Astrocyte (in vitro differentiated cells and primary cell): ENCODE results near the gene TRIB2. TPM values are rescaled to one million over a fixed set of nuclear protein-coding genes. Genes with fewer than 3 reads are reported as not detected.

Source experiments
- DNase-seq: peaks from one replicate; pipeline ENCODE4 v3.0.0-alpha.2; 2010; ENCODE audit warnings: low read depth
- FAIRE-seq: peaks from 2 replicates; lab custom pipeline; 2011; peaks lifted over from hg19 to GRCh38; lab: Jason Lieb, UNC
- H2AFZ ChIP-seq: 2 replicates; pipeline ENCODE4 v1.6.0; 2012; ENCODE audit warnings: low read depth, low read length, inconsistent platforms
- H3K27ac ChIP-seq: 2 replicates; pipeline ENCODE4 v1.5.1; 2011; ENCODE audit warnings: low read depth, low read length, inconsistent platforms
- H3K27me3 ChIP-seq: 2 replicates; pipeline ENCODE4 v1.6.0; 2011; ENCODE audit warnings: low read length, inconsistent platforms; ENCODE audit not compliant: insufficient read depth
- H3K36me3 ChIP-seq: 2 replicates; pipeline ENCODE4 v1.5.1; 2011; ENCODE audit warnings: low read length, inconsistent platforms; ENCODE audit not compliant: insufficient read depth
- H3K4me1 ChIP-seq: 2 replicates; pipeline ENCODE4 v1.5.1; 2011; ENCODE audit warnings: low read length, inconsistent platforms; ENCODE audit not compliant: insufficient read depth
- H3K4me2 ChIP-seq: 2 replicates; pipeline ENCODE4 v1.6.0; 2012; ENCODE audit warnings: low read length, inconsistent platforms
- H3K4me3 ChIP-seq: 2 replicates; pipeline ENCODE4 v1.5.1; 2011; ENCODE audit warnings: low read depth, mild to moderate bottlenecking, low read length, inconsistent platforms; ENCODE audit not compliant: insufficient read depth
- H3K79me2 ChIP-seq: 2 replicates; pipeline ENCODE4 v1.6.0; 2012; ENCODE audit warnings: mild to moderate bottlenecking, low read length, inconsistent platforms; ENCODE audit not compliant: insufficient read depth
- H3K9ac ChIP-seq: 2 replicates; pipeline ENCODE4 v1.6.0; 2012; ENCODE audit warnings: mild to moderate bottlenecking, low read length, inconsistent platforms
- H3K9me3 ChIP-seq: 2 replicates; pipeline ENCODE4 v1.5.1; 2012; ENCODE audit warnings: low read depth, mild to moderate bottlenecking, low read length, inconsistent platforms; ENCODE audit not compliant: insufficient read depth
- H4K20me1 ChIP-seq: 2 replicates; pipeline ENCODE4 v1.6.0; 2012; ENCODE audit warnings: low read length, inconsistent platforms; ENCODE audit not compliant: insufficient read depth
- H3K27ac Mint-ChIP-seq: one replicate; pipeline ENCODE4 v1.8.0; 2021; ENCODE audit warnings: mild to moderate bottlenecking, mixed read lengths; ENCODE audit not compliant: unreplicated experiment
- H3K27me3 Mint-ChIP-seq: one replicate; pipeline ENCODE4 v1.8.0; 2021; ENCODE audit warnings: low read depth, mixed read lengths; ENCODE audit not compliant: unreplicated experiment
- H3K36me3 Mint-ChIP-seq: one replicate; pipeline ENCODE4 v1.8.0; 2021; ENCODE audit warnings: low read depth, mixed read lengths; ENCODE audit not compliant: unreplicated experiment
- H3K4me1 Mint-ChIP-seq: one replicate; pipeline ENCODE4 v1.8.0; 2021; ENCODE audit warnings: low read depth, mixed read lengths; ENCODE audit not compliant: unreplicated experiment
- H3K4me3 Mint-ChIP-seq: one replicate; pipeline ENCODE4 v1.8.0; 2021; ENCODE audit warnings: mild to moderate bottlenecking, moderate library complexity, mixed read lengths; ENCODE audit not compliant: unreplicated experiment
- H3K9me3 Mint-ChIP-seq: one replicate; pipeline ENCODE4 v1.8.0; 2021; ENCODE audit warnings: mild to moderate bottlenecking, mixed read lengths; ENCODE audit not compliant: unreplicated experiment
- CTCF ChIP-seq: IDR thresholded peaks from 2 replicates; pipeline ENCODE4 v1.5.1; 2011; ENCODE audit warnings: low read depth, mild to moderate bottlenecking, inconsistent platforms, low read length, moderate library complexity; ENCODE audit not compliant: insufficient read depth
- EZH2 ChIP-seq: IDR thresholded peaks from 2 replicates; pipeline ENCODE4 v1.6.1; 2012; ENCODE audit warnings: mild to moderate bottlenecking, low read length, inconsistent platforms; ENCODE audit not compliant: insufficient read depth
- total RNA-seq: library from RNA; stranded (reverse); gene quantifications from 2 replicates; pipeline ENCODE4 v1.2.1, GENCODE V29; 2021

TRIB2 gene
- total RNA-seq, 1 donor from 2014 or later: 22.6 TPM

DNA sequence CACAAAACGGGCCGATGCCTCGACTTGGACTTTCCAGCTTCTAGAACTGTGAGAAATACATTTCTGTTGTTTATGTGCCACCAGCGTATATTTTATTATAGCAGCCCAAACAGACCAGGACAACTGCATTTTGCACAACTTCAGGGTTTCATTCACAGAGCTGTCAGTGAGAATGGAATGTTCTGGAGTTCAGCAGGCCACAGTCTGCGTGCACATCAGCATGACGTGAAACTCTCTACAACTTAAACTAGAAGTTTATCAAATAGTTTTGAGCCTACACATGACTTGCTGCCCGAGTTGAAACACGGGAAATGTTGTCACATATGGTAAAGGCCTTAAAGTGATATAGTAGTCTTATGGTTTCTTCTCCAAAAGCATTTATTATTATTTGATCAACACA, 3.9 kb upstream of the TRIB2 start:
- DNase-seq: no peak
- Histone ChIP-seq H3K36me3 (no peaks in the 10 kb centered on the region), H3K27ac (no peak overlapping the region), H4K20me1 (no peaks in the 10 kb centered on the region), H3K4me2 (no peak overlapping the region), H2AFZ (no peak overlapping the region), H3K4me1 (peaks cover 20% of the 10 kb centered on the region), H3K4me3 (no peak overlapping the region), H3K9ac (no peak overlapping the region), H3K79me2 (peaks cover 10% of the 10 kb centered on the region), H3K27me3 (no peaks in the 10 kb centered on the region), H3K9me3 (no peaks in the 10 kb centered on the region)
- Mint-ChIP-seq H3K9me3 (peaks cover 1% of the 10 kb centered on the region), H3K4me1 (peaks cover 13% of the 10 kb centered on the region), H3K27me3 (no peaks in the 10 kb centered on the region), H3K4me3 (no peak overlapping the region), H3K36me3 (no peaks in the 10 kb centered on the region), H3K27ac (no peak overlapping the region)
- TF ChIP-seq EZH2 (no peak), CTCF (no peak)
- FAIRE-seq: no peak

DNA sequence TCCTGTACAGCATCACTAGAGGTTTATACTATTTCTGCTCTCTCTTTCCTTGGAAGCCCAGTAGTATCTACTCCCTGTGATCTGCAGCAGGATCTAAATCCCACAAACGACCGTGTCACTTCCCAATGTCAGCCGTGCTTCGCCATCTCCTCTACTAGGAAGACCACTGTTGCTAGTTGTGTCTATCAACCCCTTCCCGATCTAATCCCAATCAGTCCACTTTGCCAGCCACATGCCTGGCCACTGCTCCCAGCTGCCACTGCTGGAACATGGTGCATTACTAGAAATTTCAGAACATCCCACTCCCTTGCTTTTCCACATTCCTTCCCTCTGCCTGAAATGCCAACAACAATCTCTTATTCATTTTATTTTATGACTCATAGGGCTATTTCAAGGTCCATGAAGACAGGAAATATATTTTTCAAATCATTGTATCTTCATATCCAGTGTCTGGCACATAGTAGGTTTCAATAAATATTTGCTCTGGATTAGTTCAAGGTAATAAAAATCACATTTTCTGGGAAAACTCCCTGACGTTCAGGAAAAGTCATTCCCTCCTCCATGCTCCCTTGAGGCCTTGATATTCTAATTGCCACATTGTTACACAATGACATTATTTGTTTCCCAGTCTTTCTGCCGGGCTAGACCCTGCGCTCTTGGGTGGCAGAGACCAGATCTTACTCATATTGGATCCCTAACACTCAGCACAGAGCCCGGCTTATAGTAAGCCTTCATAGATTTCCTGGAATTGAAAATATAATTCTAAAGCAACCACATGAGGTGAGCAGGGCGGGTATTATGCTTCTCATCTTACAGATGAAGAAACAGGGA, 2.1 kb upstream of the TRIB2 start:
- H4K20me1 ChIP-seq: peaks cover 8% of the 10 kb centered on the region
- peak overlapping the region; percentile 88 for H3K4me2 ChIP-seq
- Mint-ChIP-seq H3K9me3 (peaks cover 1% of the 10 kb centered on the region), H3K36me3 (no peaks in the 10 kb centered on the region), H3K4me1 (peaks cover 15% of the 10 kb centered on the region), H3K27ac (peak overlapping the region; percentile 17), H3K27me3 (no peaks in the 10 kb centered on the region), H3K4me3 (no peak overlapping the region)
- H3K9ac ChIP-seq: peak overlapping the region; percentile 91
- no peak for TF ChIP-seq EZH2
- no peak for TF ChIP-seq CTCF
- DNase-seq (peak; percentile 64), FAIRE-seq (no peak)
- peaks cover 27% of the 10 kb centered on the region for H3K79me2 ChIP-seq
- no peak overlapping the region for H3K4me3 ChIP-seq
- no peaks in the 10 kb centered on the region for H3K36me3 ChIP-seq
- peak overlapping the region; percentile 60 for H3K27ac ChIP-seq
- no peaks in the 10 kb centered on the region for H3K9me3 ChIP-seq
- H3K27me3 ChIP-seq: no peaks in the 10 kb centered on the region
- peaks cover 26% of the 10 kb centered on the region for H3K4me1 ChIP-seq
- H2AFZ ChIP-seq: no peak overlapping the region
